Esophagus squamous epithelium (tissue), 5 donors: ENCODE results near the gene NDUFAF7. TPM values are rescaled to one million over a fixed set of nuclear protein-coding genes. Genes with fewer than 3 reads are reported as not detected.

Source experiments
- DNase-seq: peaks from one replicate; lab custom pipeline; 2025; lab: John Stamatoyannopoulos, UW
- H3K27ac ChIP-seq, 4 donors: fragments of 200-600 bp; sonication (generic); one replicate each; pipeline ENCODE4 v1.5.1; 2016 to 2019; ENCODE audit warnings: mild to moderate bottlenecking in 1 of 4
- H3K27me3 ChIP-seq, 4 donors: fragments of 200-600 bp; sonication (generic); 1 replicate in 3 of 4; 2 replicates in 1 of 4; pipeline versions ENCODE4 v1.5.1 to v1.6.0; 2017 to 2021; ENCODE audit warnings: antibody characterized with exemption in 1 of 4
- H3K36me3 ChIP-seq, 3 donors: fragments of 200-600 bp; sonication (generic); one replicate each; pipeline ENCODE4 v1.5.1; 2016 to 2019
- H3K4me1 ChIP-seq, 3 donors: fragments of 200-600 bp; sonication (generic); one replicate each; pipeline ENCODE4 v1.5.1; 2017 to 2019
- H3K4me3 ChIP-seq, 4 donors: fragments of 200-600 bp; sonication (generic); 1 replicate in 3 of 4; 2 replicates in 1 of 4; pipeline ENCODE4 v1.5.1; 2016 to 2019; ENCODE audit warnings: mild to moderate bottlenecking in 2 of 4, moderate library complexity in 1 of 4
- H3K9me3 ChIP-seq, 3 donors: fragments of 200-600 bp; sonication (generic); one replicate each; pipeline ENCODE4 v1.5.1; 2016 to 2019
- CTCF ChIP-seq, 6 experiments: fragments of 450-650 bp in 4 of 6; fragments of 200-600 bp in 2 of 6; sonication (generic) in 2 of 6; IDR thresholded peaks; one replicate each; pipeline ENCODE4 v1.5.1; 2016 to 2019; ENCODE audit warnings: antibody characterized with exemption in 6 of 6, mild to moderate bottlenecking in 4 of 6, moderate library complexity in 4 of 6
- POLR2A ChIP-seq, 4 donors: fragments of 450-650 bp; IDR thresholded peaks; one replicate each; pipeline ENCODE4 v1.6.1; 2017; ENCODE audit warnings: antibody characterized with exemption in 4 of 4, mild to moderate bottlenecking in 4 of 4, moderate library complexity in 3 of 4
- WGBS, 2 donors: methylation state at CpG; one replicate each; pipeline ENCODE4 v1.1.5; 2018; 5-methylcytosine and 5-hydroxymethylcytosine counted together
- intact Hi-C: fragments of 100-400 bp; cut with DNase I; formaldehyde crosslinking; loops from one replicate; pipeline ENCODE4 v1.15.0; 2022
- total RNA-seq, 4 donors: library from RNA; depleted of rRNA; stranded (reverse); fragments of >200 nt; gene quantifications; one replicate each; pipeline ENCODE4 v1.1.0, GENCODE V29; 2016
- donor health status: DM: yes; HTN: yes; CAD: no.

Gene NDUFAF7
- total RNA-seq, 4 donors from 2014 or later, result 8.3 to 12.6 (median 8.9) TPM

- 90 to 95% methylated on average over 1 of the region's 1 CpG for WGBS, 2 donors
- Histone ChIP-seq H3K4me1 (no peaks in the 10 kb centered on the region), H3K27ac (no peak overlapping the region), H3K4me3 (no peak overlapping the region), H3K9me3 (no peaks in the 10 kb centered on the region), H3K27me3 (no peaks in the 10 kb centered on the region), H3K36me3 (peaks cover 0 to 20% (median 0%) of the 10 kb centered on the region in 3 donors)
- TF ChIP-seq POLR2A (IDR thresholded peaks at IDR 0.05), result no peak
- no peak for TF ChIP-seq CTCF (IDR thresholded peaks at IDR 0.05)
- DNase-seq, result no peak
- intact Hi-C loops, result no loop called here
Measured at GRCh38 chr2:37295469-37296073, 64.1 kb downstream of the NDUFAF7 start.

GRCh38 chr2:37297632-37298031 is 66.2 kb downstream of the NDUFAF7 start:
- H3K36me3 ChIP-seq, result peaks cover 0 to 1% (median 0%) of the 10 kb centered on the region in 3 donors
- no peak for DNase-seq
- no peaks in the 10 kb centered on the region for H3K27me3 ChIP-seq
- TF ChIP-seq POLR2A (IDR thresholded peaks at IDR 0.05), result no peak
- no peak for TF ChIP-seq CTCF (IDR thresholded peaks at IDR 0.05)
- intact Hi-C loops, result no loop called here
- no peak overlapping the region for H3K27ac ChIP-seq
- H3K9me3 ChIP-seq, result no peaks in the 10 kb centered on the region
- H3K4me1 ChIP-seq, result no peaks in the 10 kb centered on the region
- no peak overlapping the region for H3K4me3 ChIP-seq

Other genes starting within 250 kb of the NDUFAF7 start
- gene HEATR5B, start 147.3 kb upstream of the NDUFAF7 start, total RNA-seq, result 10 to 100 TPM; 15.8 to 34.5 (median 23.1) TPM
- 1 to 10 TPM; 2.7 to 6.8 (median 5.9) TPM for gene GPATCH11, start 147.1 kb upstream of the NDUFAF7 start, total RNA-seq
- gene EIF2AK2, start 74.7 kb upstream of the NDUFAF7 start, total RNA-seq, result 10 to 100 TPM in 3 of 4 donors, 1 to 10 TPM in 1; 8.1 to 21.4 (median 16.7) TPM
- gene SULT6B1, start 43.0 kb upstream of the NDUFAF7 start, total RNA-seq, result not detected
- 10 to 100 TPM; 17.9 to 22.3 (median 20.3) TPM for gene CEBPZOS, start 35.2 kb upstream of the NDUFAF7 start, total RNA-seq
- gene CEBPZ, start 62 bp upstream of the NDUFAF7 start, total RNA-seq, result 10 to 100 TPM; 13.9 to 47.5 (median 33.7) TPM
- 10 to 100 TPM in 3 of 4 donors, 1 to 10 TPM in 1; 7.4 to 25.9 (median 23.2) TPM for gene PRKD3, start 93.2 kb downstream of the NDUFAF7 start, total RNA-seq
- 10 to 100 TPM in 2 of 4 donors, 1 to 10 TPM in 2; 2.1 to 13.7 (median 7.2) TPM for gene QPCT, start 113.0 kb downstream of the NDUFAF7 start, total RNA-seq